ENCODE data around the gene CLNK. TPM values are rescaled to one million over a fixed set of nuclear protein-coding genes. Genes with fewer than 3 reads are reported as not detected.
"Not testable (repeated sequence)": the region's sequence is repeated elsewhere in the genome, so short reads cannot be mapped to it uniquely, and the experiment has no call there.

CLNK gene
- total RNA-seq, 2 experiments from 2014 or later, result not detected

- intact Hi-C loops (cut with micrococcal nuclease), result loop anchor here (5.0 kb wide), 1 partner anchor 1043 kb away; no protein-coding TSS in a partner anchor
- CTCF ChIA-PET, result no interaction called here
- no peak overlapping the region for H3K4me3 Mint-ChIP-seq
- no peak overlapping the region for H3K27ac Mint-ChIP-seq
- no peaks in the 10 kb centered on the region for H3K36me3 Mint-ChIP-seq (ENCODE audit: low read depth)
- peaks cover 17% of the 10 kb centered on the region for H3K4me1 Mint-ChIP-seq (ENCODE audit: low read depth)
- H3K27me3 Mint-ChIP-seq (ENCODE audit: low read depth), result no peaks in the 10 kb centered on the region
- no peaks in the 10 kb centered on the region for H3K9me3 Mint-ChIP-seq
- DNase-seq, result no peak
Measured at GRCh38 chr4:10579648-10580047, 104.9 kb downstream of the CLNK start.

- H3K4me3 Mint-ChIP-seq, result no peak overlapping the region
- intact Hi-C loops (cut with micrococcal nuclease), result no loop called here
- DNase-seq, result no peak
- peaks cover 9% of the 10 kb centered on the region for H3K4me1 Mint-ChIP-seq (ENCODE audit: low read depth)
- no peaks in the 10 kb centered on the region for H3K36me3 Mint-ChIP-seq (ENCODE audit: low read depth)
- no peaks in the 10 kb centered on the region for H3K9me3 Mint-ChIP-seq
- CTCF ChIA-PET, result interaction anchor here (0.8 to 1.6 kb wide), 3 partner anchors 12 to 559 kb away, joined by 3 to 5 read pairs (median 4); no protein-coding TSS in a partner anchor
- no peak overlapping the region for H3K27ac Mint-ChIP-seq
- no peaks in the 10 kb centered on the region for H3K27me3 Mint-ChIP-seq (ENCODE audit: low read depth)
Measured at GRCh38 chr4:10577508-10578426, 106.8 kb downstream of the CLNK start.

GRCh38 chr4:10577018-10577417 lies 107.5 kb downstream of the CLNK start:
- DNase-seq, result peak; percentile 28
- Mint-ChIP-seq H3K27me3 (ENCODE audit: low read depth) (no peaks in the 10 kb centered on the region), H3K4me3 (no peak overlapping the region), H3K36me3 (ENCODE audit: low read depth) (no peaks in the 10 kb centered on the region), H3K4me1 (ENCODE audit: low read depth) (peaks cover 9% of the 10 kb centered on the region), H3K27ac (no peak overlapping the region), H3K9me3 (no peaks in the 10 kb centered on the region)
- CTCF ChIA-PET, result interaction anchor here (0.8 to 1.6 kb wide), 5 partner anchors 13 to 558 kb away, joined by 3 to 5 read pairs (median 3); no protein-coding TSS in a partner anchor
- intact Hi-C loops (cut with micrococcal nuclease), result no loop called here

GRCh38 chr4:10576236-10576635 lies 108.3 kb downstream of the CLNK start:
- Mint-ChIP-seq H3K4me1 (ENCODE audit: low read depth) (peaks cover 9% of the 10 kb centered on the region), H3K27ac (no peak overlapping the region)

GRCh38 chr4:10575414-10575813 lies 109.2 kb downstream of the CLNK start:
- Mint-ChIP-seq H3K27ac (no peak overlapping the region), H3K36me3 (ENCODE audit: low read depth) (no peaks in the 10 kb centered on the region), H3K4me1 (ENCODE audit: low read depth) (peaks cover 9% of the 10 kb centered on the region), H3K27me3 (ENCODE audit: low read depth) (no peaks in the 10 kb centered on the region), H3K9me3 (no peaks in the 10 kb centered on the region), H3K4me3 (no peak overlapping the region)
- CTCF ChIA-PET, result no interaction called here
- DNase-seq, result no peak
- intact Hi-C loops (cut with micrococcal nuclease), result no loop called here

More at GRCh38 chr4:10576236-10576635, 108.3 kb downstream of the CLNK start:
- H3K4me3 Mint-ChIP-seq, result no peak overlapping the region
- CTCF ChIA-PET, result interaction anchor here (1.2 kb wide), 2 partner anchors 25 to 39 kb away, joined by 3 read pairs; no protein-coding TSS in a partner anchor
- H3K36me3 Mint-ChIP-seq (ENCODE audit: low read depth), result no peaks in the 10 kb centered on the region
- DNase-seq, result no peak
- no peaks in the 10 kb centered on the region for H3K27me3 Mint-ChIP-seq (ENCODE audit: low read depth)
- H3K9me3 Mint-ChIP-seq, result no peaks in the 10 kb centered on the region
- intact Hi-C loops (cut with micrococcal nuclease), result no loop called here

- intact Hi-C loops (cut with micrococcal nuclease); H3K4me3 Mint-ChIP-seq; H3K36me3 Mint-ChIP-seq (ENCODE audit: low read depth); H3K27me3 Mint-ChIP-seq (ENCODE audit: low read depth); H3K4me1 Mint-ChIP-seq (ENCODE audit: low read depth); H3K9me3 Mint-ChIP-seq; H3K27ac Mint-ChIP-seq; DNase-seq; CTCF ChIA-PET: not testable (repeated sequence)
Measured at GRCh38 chr4:10574553-10574952, 110.0 kb downstream of the CLNK start.

GRCh38 chr4:10571909-10572308 lies 112.7 kb downstream of the CLNK start:
- Mint-ChIP-seq H3K27me3 (ENCODE audit: low read depth) (no peaks in the 10 kb centered on the region), H3K36me3 (ENCODE audit: low read depth) (no peaks in the 10 kb centered on the region), H3K4me3 (no peak overlapping the region), H3K27ac (no peak overlapping the region), H3K4me1 (ENCODE audit: low read depth) (peaks cover 8% of the 10 kb centered on the region), H3K9me3 (no peaks in the 10 kb centered on the region)
- intact Hi-C loops (cut with micrococcal nuclease), result no loop called here
- CTCF ChIA-PET, result interaction anchor here (0.6 kb wide), 1 partner anchor 9 kb away, joined by 3 read pairs; no protein-coding TSS in a partner anchor
- no peak for DNase-seq

- H3K4me1 Mint-ChIP-seq (ENCODE audit: low read depth), result peaks cover 6% of the 10 kb centered on the region
- H3K9me3 Mint-ChIP-seq, result no peaks in the 10 kb centered on the region
- no peak overlapping the region for H3K4me3 Mint-ChIP-seq
- DNase-seq, result no peak
- no peaks in the 10 kb centered on the region for H3K36me3 Mint-ChIP-seq (ENCODE audit: low read depth)
- H3K27me3 Mint-ChIP-seq (ENCODE audit: low read depth), result no peaks in the 10 kb centered on the region
- intact Hi-C loops (cut with micrococcal nuclease), result no loop called here
- no peak overlapping the region for H3K27ac Mint-ChIP-seq
- CTCF ChIA-PET, result no interaction called here
Measured at GRCh38 chr4:10569491-10569890, 115.1 kb downstream of the CLNK start.

- intact Hi-C loops (cut with micrococcal nuclease), result no loop called here
- H3K27ac Mint-ChIP-seq, result no peak overlapping the region
- CTCF ChIA-PET, result no interaction called here
Measured at GRCh38 chr4:10567766-10568165, 116.8 kb downstream of the CLNK start.

GRCh38 chr4:10565166-10565780 lies 119.3 kb downstream of the CLNK start:
- CTCF ChIA-PET, result interaction anchor here (0.6 to 0.7 kb wide), 3 partner anchors 27 to 620 kb away, joined by 4 to 5 read pairs (median 5); no protein-coding TSS in a partner anchor
- no peaks in the 10 kb centered on the region for H3K9me3 Mint-ChIP-seq
- peaks cover 2% of the 10 kb centered on the region for H3K27me3 Mint-ChIP-seq (ENCODE audit: low read depth)
- no peaks in the 10 kb centered on the region for H3K36me3 Mint-ChIP-seq (ENCODE audit: low read depth)
- intact Hi-C loops (cut with micrococcal nuclease), result no loop called here
- no peak overlapping the region for H3K4me3 Mint-ChIP-seq
- H3K4me1 Mint-ChIP-seq (ENCODE audit: low read depth), result peaks cover 6% of the 10 kb centered on the region
- H3K27ac Mint-ChIP-seq, result no peak overlapping the region
- no peak for DNase-seq

More at GRCh38 chr4:10567766-10568165, 116.8 kb downstream of the CLNK start:
- H3K27me3 Mint-ChIP-seq (ENCODE audit: low read depth), result no peaks in the 10 kb centered on the region
- H3K36me3 Mint-ChIP-seq (ENCODE audit: low read depth), result no peaks in the 10 kb centered on the region
- H3K4me3 Mint-ChIP-seq, result no peak overlapping the region
- H3K9me3 Mint-ChIP-seq, result no peaks in the 10 kb centered on the region
- peaks cover 6% of the 10 kb centered on the region for H3K4me1 Mint-ChIP-seq (ENCODE audit: low read depth)
- no peak for DNase-seq

GRCh38 chr4:10554694-10555093 lies 129.9 kb downstream of the CLNK start:
- peak; percentile 71 for DNase-seq
- peaks cover 11% of the 10 kb centered on the region for H3K27me3 Mint-ChIP-seq (ENCODE audit: low read depth)
- no peaks in the 10 kb centered on the region for H3K36me3 Mint-ChIP-seq (ENCODE audit: low read depth)
- no peak overlapping the region for H3K27ac Mint-ChIP-seq
- peaks cover 3% of the 10 kb centered on the region for H3K4me1 Mint-ChIP-seq (ENCODE audit: low read depth)
- no peaks in the 10 kb centered on the region for H3K9me3 Mint-ChIP-seq
- intact Hi-C loops (cut with micrococcal nuclease), result loop anchor here (1.0 kb wide), 2 partner anchors 870 to 1166 kb away; no protein-coding TSS in a partner anchor
- H3K4me3 Mint-ChIP-seq, result no peak overlapping the region
- CTCF ChIA-PET, result interaction anchor here (0.7 to 2.2 kb wide), 8 partner anchors 9 to 408 kb away, joined by 3 to 6 read pairs (median 3); no protein-coding TSS in a partner anchor

- H3K4me1 Mint-ChIP-seq (ENCODE audit: low read depth), result peaks cover 3% of the 10 kb centered on the region
- no peak overlapping the region for H3K4me3 Mint-ChIP-seq
- no peak for DNase-seq
- H3K27ac Mint-ChIP-seq, result no peak overlapping the region
- H3K9me3 Mint-ChIP-seq, result no peaks in the 10 kb centered on the region
- H3K27me3 Mint-ChIP-seq (ENCODE audit: low read depth), result peaks cover 8% of the 10 kb centered on the region
- intact Hi-C loops (cut with micrococcal nuclease), result loop anchor here (1.0 kb wide), 2 partner anchors 870 to 1166 kb away; no protein-coding TSS in a partner anchor
- CTCF ChIA-PET, result interaction anchor here (0.7 to 2.2 kb wide), 8 partner anchors 9 to 391 kb away, joined by 3 to 6 read pairs (median 4); no protein-coding TSS in a partner anchor
- H3K36me3 Mint-ChIP-seq (ENCODE audit: low read depth), result no peaks in the 10 kb centered on the region
Measured at GRCh38 chr4:10554121-10554520, 130.4 kb downstream of the CLNK start.

Data from activated naive CD4-positive, alpha-beta T cell treated with anti-CD3 and anti-CD28 coated beads for 36 hours (primary cell).